Activated naive CD8-positive, alpha-beta T cell treated with anti-CD3 and anti-CD28 coated beads, Interleukin-2, amount 10 ng/mL, durations not matched to agents 7 days and 5 days (primary cell): ENCODE data around the gene SART1. TPM values are rescaled to one million over a fixed set of nuclear protein-coding genes. Genes with fewer than 3 reads are reported as not detected.

Source experiments
- ATAC-seq: fragments of 150-1000 bp; cut with Tn5 transposase; one replicate; pipeline ENCODE4 v1.10.0; 2021; ENCODE audit warnings: low read depth, moderate library complexity
- POLR2A ChIA-PET: fragments of 350-600 bp; sonication (Branson Sonifier 250); formaldehyde crosslinking; loops from one replicate; lab custom pipeline; 2021; ENCODE audit warnings: antibody characterized with exemption; lab: Charles Lee
- DNase-seq: peaks from one replicate; pipeline ENCODE4 v3.0.0; 2021
- H3K27ac Mint-ChIP-seq: one replicate; pipeline ENCODE4 v1.8.0; 2022; ENCODE audit warnings: mild to moderate bottlenecking, mixed read lengths
- H3K27me3 Mint-ChIP-seq: one replicate; pipeline ENCODE4 v1.8.0; 2022; ENCODE audit warnings: mild to moderate bottlenecking, moderate library complexity, mixed read lengths
- H3K36me3 Mint-ChIP-seq: one replicate; pipeline ENCODE4 v1.8.0; 2021; ENCODE audit warnings: mild to moderate bottlenecking, mixed read lengths
- H3K4me1 Mint-ChIP-seq: one replicate; pipeline ENCODE4 v1.8.0; 2021; ENCODE audit warnings: mixed read lengths
- H3K4me3 Mint-ChIP-seq: one replicate; pipeline ENCODE4 v1.8.0; 2022; ENCODE audit warnings: mild to moderate bottlenecking, moderate library complexity, mixed read lengths
- H3K9me3 Mint-ChIP-seq: one replicate; pipeline ENCODE4 v1.8.0; 2021; ENCODE audit warnings: mixed read lengths
- total RNA-seq, 2 experiments: library from RNA; stranded (reverse); gene quantifications; one replicate each; pipeline ENCODE4 v1.2.3, GENCODE V29; 2021

The SART1 gene
- total RNA-seq, 2 experiments from 2014 or later, result 79.3 to 83.5 TPM

GRCh38 chr11:65976216-65977176 is 15.0 kb downstream of the SART1 start:
- POLR2A ChIA-PET, result no interaction called here
- Mint-ChIP-seq H3K27me3 (no peaks in the 10 kb centered on the region), H3K27ac (no peak overlapping the region), H3K4me3 (no peak overlapping the region), H3K9me3 (no peaks in the 10 kb centered on the region), H3K36me3 (peaks cover 19% of the 10 kb centered on the region), H3K4me1 (no peaks in the 10 kb centered on the region)
- ATAC-seq (no peak), DNase-seq (no peak)

GRCh38 chr11:65977621-65978390 is 16.3 kb downstream of the SART1 start:
- Mint-ChIP-seq H3K9me3 (no peaks in the 10 kb centered on the region), H3K27ac (no peak overlapping the region), H3K4me3 (no peak overlapping the region), H3K27me3 (no peaks in the 10 kb centered on the region), H3K36me3 (peaks cover 17% of the 10 kb centered on the region), H3K4me1 (no peaks in the 10 kb centered on the region)
- POLR2A ChIA-PET, result no interaction called here
- DNase-seq (no peak), ATAC-seq (no peak)

- H3K9me3 Mint-ChIP-seq, result no peaks in the 10 kb centered on the region
- H3K36me3 Mint-ChIP-seq, result peaks cover 9% of the 10 kb centered on the region
- ATAC-seq (no peak), DNase-seq (no peak)
- no peak overlapping the region for H3K27ac Mint-ChIP-seq
- no peaks in the 10 kb centered on the region for H3K27me3 Mint-ChIP-seq
- POLR2A ChIA-PET, result no interaction called here
- H3K4me3 Mint-ChIP-seq, result no peak overlapping the region
- H3K4me1 Mint-ChIP-seq, result no peaks in the 10 kb centered on the region
These were observed 17.1 kb downstream of the SART1 start for GRCh38 chr11:65978391-65979238.

- H3K36me3 Mint-ChIP-seq, result peaks cover 6% of the 10 kb centered on the region
- ATAC-seq (no peak), DNase-seq (no peak)
- no peaks in the 10 kb centered on the region for H3K4me1 Mint-ChIP-seq
- H3K27me3 Mint-ChIP-seq, result no peaks in the 10 kb centered on the region
- POLR2A ChIA-PET, result interaction anchor here (0.6 kb wide), 1 partner anchor 120 kb away, joined by 3 read pairs; no protein-coding TSS in a partner anchor
- no peaks in the 10 kb centered on the region for H3K9me3 Mint-ChIP-seq
- no peak overlapping the region for H3K27ac Mint-ChIP-seq
- no peak overlapping the region for H3K4me3 Mint-ChIP-seq
These were observed 17.8 kb downstream of the SART1 start for GRCh38 chr11:65979261-65979759.

GRCh38 chr11:65981101-65981740 is 19.7 kb downstream of the SART1 start:
- H3K4me3 Mint-ChIP-seq, result no peak overlapping the region
- H3K4me1 Mint-ChIP-seq, result no peaks in the 10 kb centered on the region
- peaks cover 6% of the 10 kb centered on the region for H3K36me3 Mint-ChIP-seq
- H3K9me3 Mint-ChIP-seq, result no peaks in the 10 kb centered on the region
- no peak for ATAC-seq
- POLR2A ChIA-PET, result no interaction called here
- no peak for DNase-seq
- H3K27me3 Mint-ChIP-seq, result no peaks in the 10 kb centered on the region
- no peak overlapping the region for H3K27ac Mint-ChIP-seq

GRCh38 chr11:65981972-65982823 is 20.7 kb downstream of the SART1 start:
- Mint-ChIP-seq H3K27me3 (no peaks in the 10 kb centered on the region), H3K36me3 (peaks cover 4% of the 10 kb centered on the region), H3K9me3 (no peaks in the 10 kb centered on the region), H3K4me3 (no peak overlapping the region), H3K27ac (no peak overlapping the region), H3K4me1 (no peaks in the 10 kb centered on the region)
- ATAC-seq (no peak), DNase-seq (no peak)
- POLR2A ChIA-PET, result interaction anchor here (1.8 kb wide), 1 partner anchor 92 kb away, joined by 7 read pairs; the partner anchor contains the start of gene CCDC85B

- Mint-ChIP-seq H3K36me3 (peaks cover 4% of the 10 kb centered on the region), H3K27ac (no peak overlapping the region), H3K4me1 (no peaks in the 10 kb centered on the region), H3K9me3 (no peaks in the 10 kb centered on the region), H3K4me3 (no peak overlapping the region), H3K27me3 (no peaks in the 10 kb centered on the region)
- ATAC-seq, result no peak
- POLR2A ChIA-PET, result interaction anchor here (1.0 to 1.8 kb wide), 2 partner anchors 93 to 134 kb away, joined by 3 to 7 read pairs; partner anchors contain the start of gene CCDC85B
- no peak for DNase-seq
These were observed 21.5 kb downstream of the SART1 start for GRCh38 chr11:65982824-65983588.

- POLR2A ChIA-PET, result interaction anchor here (1.0 to 1.8 kb wide), 3 partner anchors 93 to 135 kb away, joined by 3 to 7 read pairs (median 3); partner anchors contain the start of gene CCDC85B
- H3K27ac Mint-ChIP-seq, result no peak overlapping the region
- H3K4me3 Mint-ChIP-seq, result no peak overlapping the region
- H3K4me1 Mint-ChIP-seq, result no peaks in the 10 kb centered on the region
- H3K9me3 Mint-ChIP-seq, result no peaks in the 10 kb centered on the region
- H3K27me3 Mint-ChIP-seq, result no peaks in the 10 kb centered on the region
- ATAC-seq, result no peak
- H3K36me3 Mint-ChIP-seq, result peaks cover 4% of the 10 kb centered on the region
- DNase-seq, result no peak
These were observed 22.1 kb downstream of the SART1 start for GRCh38 chr11:65983589-65983987.

- Mint-ChIP-seq H3K27me3 (no peaks in the 10 kb centered on the region), H3K27ac (no peak overlapping the region), H3K4me1 (peaks cover 5% of the 10 kb centered on the region), H3K9me3 (no peaks in the 10 kb centered on the region), H3K4me3 (no peak overlapping the region), H3K36me3 (peaks cover 6% of the 10 kb centered on the region)
- POLR2A ChIA-PET, result interaction anchor here (1.7 kb wide), 1 partner anchor 98 kb away, joined by 7 read pairs; the partner anchor contains the start of gene CCDC85B
- DNase-seq (no peak), ATAC-seq (no peak)
These were observed 25.8 kb downstream of the SART1 start for GRCh38 chr11:65987336-65987735.

GRCh38 chr11:65988791-65989592 is 27.5 kb downstream of the SART1 start:
- H3K36me3 Mint-ChIP-seq, result peaks cover 6% of the 10 kb centered on the region
- DNase-seq, result peak; percentile 76
- peaks cover 5% of the 10 kb centered on the region for H3K4me1 Mint-ChIP-seq
- no peak overlapping the region for H3K4me3 Mint-ChIP-seq
- POLR2A ChIA-PET, result interaction anchor here (0.6 to 2.2 kb wide), 5 partner anchors 90 to 105 kb away, joined by 3 to 7 read pairs (median 6); partner anchors contain the start of genes CCDC85B and FIBP
- no peaks in the 10 kb centered on the region for H3K27me3 Mint-ChIP-seq
- no peaks in the 10 kb centered on the region for H3K9me3 Mint-ChIP-seq
- peak; percentile 100 for ATAC-seq
- peak overlapping the region; percentile 80 for H3K27ac Mint-ChIP-seq
